ENCODE results near the gene CGB1. TPM values are rescaled to one million over a fixed set of nuclear protein-coding genes. Genes with fewer than 3 reads are reported as not detected.
"Not testable (repeated sequence)": the region's sequence is repeated elsewhere in the genome, so short reads cannot be mapped to it uniquely, and the experiment has no call there.

Gene CGB1
- polyA plus RNA-seq, 1 of the 3 experiments (the other 2 are of a cell fraction) = not detected

- H3F3A ChIP-seq (replicated peaks; ENCODE audit: insufficient read depth); H3K4me3 ChIP-seq (ENCODE audit: low read depth in 2 of 2, low read length in 1 of 2); H3K9ac ChIP-seq; H3K79me2 ChIP-seq (ENCODE audit: insufficient read depth); H3K36me3 ChIP-seq (replicated peaks in 1 of 2; ENCODE audit: control insufficient read depth in 1 of 2, insufficient read depth in 2 of 2, low read length in 1 of 2); H3K9me2 ChIP-seq; H3K4me2 ChIP-seq; H3K27me3 ChIP-seq (ENCODE audit: insufficient read depth); H4K20me1 ChIP-seq (ENCODE audit: insufficient read depth); POLR2A ChIA-PET; H3K9me3 ChIP-seq; H3K4me1 ChIP-seq (ENCODE audit: control insufficient read depth in 1 of 2, insufficient read depth in 2 of 2, low read depth in 1 of 2, low read length in 1 of 2); H2AFZ ChIP-seq (ENCODE audit: low read depth); H3K27ac ChIP-seq (ENCODE audit: low read depth in 2 of 2, low read length in 1 of 2): not testable (repeated sequence)
- 32% methylated on average over 18 of the region's 28 CpGs for WGBS (ENCODE audit: low lambda C conversion rate)
- DNase-seq = peak; percentile 81
- CTCF ChIA-PET = interaction anchor here (1.0 kb wide), 1 partner anchor 12 kb away, joined by 3 read pairs; no protein-coding TSS in a partner anchor
- TF ChIP-seq RFX5 (IDR thresholded peaks at IDR 0.05; ENCODE audit: low read length) (0 out of 2 replicates have a peak, but pooled peaks have one; percentile 36), CTCF (IDR thresholded peaks at IDR 0.05) (peak; percentile 66)
These were observed 4.9 kb downstream of the CGB1 start, which contains the start of gene CGB2 for GRCh38 chr19:49031642-49032301. CGB2 (plus strand) TSS chr19:49031890; CDS start chr19:49032096, 206 bp downstream.

DNA sequence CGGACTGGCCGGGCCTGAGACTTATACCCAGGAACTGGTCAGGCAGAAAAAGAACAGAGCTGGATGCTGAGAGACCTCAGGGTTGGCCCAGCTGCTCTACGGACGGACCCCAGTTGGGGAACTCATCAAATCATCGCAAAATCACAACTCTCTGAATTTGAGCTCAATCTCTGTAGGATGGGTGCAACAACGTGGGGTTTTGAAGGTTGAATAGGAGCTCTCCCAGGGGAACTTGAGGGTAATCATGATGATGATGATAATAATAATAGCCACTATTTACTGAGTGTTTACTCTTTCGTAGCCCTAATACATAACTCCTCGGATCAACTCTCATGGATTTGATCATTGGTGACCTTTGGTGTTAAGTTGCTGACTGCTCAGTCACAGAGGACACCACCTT is 6.4 kb downstream of the CGB1 start:
- H3K4me2 ChIP-seq; DNase-seq; H4K20me1 ChIP-seq (ENCODE audit: insufficient read depth); H3F3A ChIP-seq (replicated peaks; ENCODE audit: insufficient read depth); H3K4me1 ChIP-seq (ENCODE audit: control insufficient read depth in 1 of 2, insufficient read depth in 2 of 2, low read depth in 1 of 2, low read length in 1 of 2); POLR2A ChIA-PET; H3K79me2 ChIP-seq (ENCODE audit: insufficient read depth); H3K4me3 ChIP-seq (ENCODE audit: low read depth in 2 of 2, low read length in 1 of 2); H3K27me3 ChIP-seq (ENCODE audit: insufficient read depth); H3K36me3 ChIP-seq (replicated peaks in 1 of 2; ENCODE audit: control insufficient read depth in 1 of 2, insufficient read depth in 2 of 2, low read length in 1 of 2); CTCF ChIA-PET; H3K9me2 ChIP-seq; H3K9me3 ChIP-seq; H3K9ac ChIP-seq; H2AFZ ChIP-seq (ENCODE audit: low read depth): not testable (repeated sequence)
- H3K27ac ChIP-seq (ENCODE audit: low read depth in 2 of 2, low read length in 1 of 2) = 0 out of 4 replicates have a peak overlapping the region, but pooled peaks of 1 of the 2 experiments have one; percentile 51
- WGBS (ENCODE audit: low lambda C conversion rate) = 85% methylated on average over 6 of the region's 8 CpGs

DNA sequence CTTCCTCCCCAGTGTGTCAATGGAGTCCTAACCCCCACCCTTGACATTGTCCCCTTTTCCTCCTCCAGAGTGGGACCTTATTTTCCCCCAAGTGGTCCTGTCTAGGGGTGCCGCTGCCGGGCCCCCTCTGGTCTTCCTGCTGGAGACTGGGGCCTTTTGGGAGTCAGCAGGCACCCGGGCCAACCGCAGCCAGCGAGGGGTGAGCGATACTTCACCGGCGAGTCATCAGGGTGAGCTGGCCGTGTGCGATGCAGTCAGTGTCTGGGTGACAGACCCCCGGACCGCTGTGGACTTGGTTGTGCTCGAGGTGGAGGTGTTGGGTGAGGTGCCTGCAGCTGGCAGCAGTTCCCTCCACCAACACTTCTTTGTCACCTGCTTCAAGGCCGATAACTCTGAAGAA is 6.9 kb downstream of the CGB1 start:
- H3K9me3 ChIP-seq; H3K4me1 ChIP-seq (ENCODE audit: control insufficient read depth in 1 of 2, insufficient read depth in 2 of 2, low read depth in 1 of 2, low read length in 1 of 2); H3F3A ChIP-seq (replicated peaks; ENCODE audit: insufficient read depth); POLR2A ChIA-PET; H2AFZ ChIP-seq (ENCODE audit: low read depth); H3K9ac ChIP-seq; DNase-seq; CTCF ChIA-PET; H3K9me2 ChIP-seq; H3K79me2 ChIP-seq (ENCODE audit: insufficient read depth); H3K36me3 ChIP-seq (replicated peaks in 1 of 2; ENCODE audit: control insufficient read depth in 1 of 2, insufficient read depth in 2 of 2, low read length in 1 of 2); H3K4me3 ChIP-seq (ENCODE audit: low read depth in 2 of 2, low read length in 1 of 2); H3K27me3 ChIP-seq (ENCODE audit: insufficient read depth); H4K20me1 ChIP-seq (ENCODE audit: insufficient read depth): not testable (repeated sequence)
- WGBS (ENCODE audit: low lambda C conversion rate) = 33% methylated on average over 14 of the region's 14 CpGs
- peak overlapping the region in 1 of 2 experiments; percentile 51; a peak in 1 of 4 replicates for H3K27ac ChIP-seq (ENCODE audit: low read depth in 2 of 2, low read length in 1 of 2)
- peak overlapping the region; percentile 7; the same call in 1 of the 2 replicates for H3K4me2 ChIP-seq

- H2AFZ ChIP-seq (ENCODE audit: low read depth); H3K27me3 ChIP-seq (ENCODE audit: insufficient read depth); H3K4me3 ChIP-seq (ENCODE audit: low read depth in 2 of 2, low read length in 1 of 2); H3K4me1 ChIP-seq (ENCODE audit: control insufficient read depth in 1 of 2, insufficient read depth in 2 of 2, low read depth in 1 of 2, low read length in 1 of 2); H4K20me1 ChIP-seq (ENCODE audit: insufficient read depth); H3K36me3 ChIP-seq (replicated peaks in 1 of 2; ENCODE audit: control insufficient read depth in 1 of 2, insufficient read depth in 2 of 2, low read length in 1 of 2); H3K27ac ChIP-seq (ENCODE audit: low read depth in 2 of 2, low read length in 1 of 2); H3K9ac ChIP-seq; H3K9me2 ChIP-seq; H3K79me2 ChIP-seq (ENCODE audit: insufficient read depth); H3F3A ChIP-seq (replicated peaks; ENCODE audit: insufficient read depth); DNase-seq; H3K4me2 ChIP-seq; POLR2A ChIA-PET; H3K9me3 ChIP-seq: not testable (repeated sequence)
- 73% methylated on average over 3 of the region's 9 CpGs for WGBS (ENCODE audit: low lambda C conversion rate)
- CTCF ChIA-PET = interaction anchor here (1.0 kb wide), 1 partner anchor 29 kb away, joined by 4 read pairs; no protein-coding TSS in a partner anchor
These were observed 8.0 kb downstream of the CGB1 start for GRCh38 chr19:49028686-49029085.

GRCh38 chr19:49025599-49025998 is 11.1 kb downstream of the CGB1 start:
- H3K9ac ChIP-seq; H3K4me3 ChIP-seq (ENCODE audit: low read depth in 2 of 2, low read length in 1 of 2); POLR2A ChIA-PET; H3K36me3 ChIP-seq (replicated peaks in 1 of 2; ENCODE audit: control insufficient read depth in 1 of 2, insufficient read depth in 2 of 2, low read length in 1 of 2); H3K27me3 ChIP-seq (ENCODE audit: insufficient read depth); H3K79me2 ChIP-seq (ENCODE audit: insufficient read depth); H4K20me1 ChIP-seq (ENCODE audit: insufficient read depth); DNase-seq; H3K9me3 ChIP-seq; CTCF ChIA-PET; H3K9me2 ChIP-seq; H3K4me1 ChIP-seq (ENCODE audit: control insufficient read depth in 1 of 2, insufficient read depth in 2 of 2, low read depth in 1 of 2, low read length in 1 of 2): not testable (repeated sequence)
- Histone ChIP-seq H3K4me2 (peak overlapping the region; percentile 15; the same call in 1 of the 2 replicates), H3K27ac (ENCODE audit: low read depth in 2 of 2, low read length in 1 of 2) (peak overlapping the region in 1 of 2 experiments; percentile 27; a peak in 2 of 4 replicates), H3F3A (replicated peaks; ENCODE audit: insufficient read depth) (peaks cover 12% of the 10 kb centered on the region), H2AFZ (ENCODE audit: low read depth) (0 out of 2 replicates have a peak overlapping the region, but pooled peaks have one; percentile 84)
- 39% methylated on average over 13 of the region's 23 CpGs for WGBS (ENCODE audit: low lambda C conversion rate)

All from SK-N-SH (cell line).